Measurements from ENCODE around the gene HAUS2. TPM values are rescaled to one million over a fixed set of nuclear protein-coding genes. Genes with fewer than 3 reads are reported as not detected.
A peak's percentile ranks its signal among the peaks of the same experiment; 100 is the strongest.

The HAUS2 gene
- total and polyA plus RNA-seq, 10 of the 15 experiments (the other 5 are each of a cell fraction or from before 2014, with no cell fraction given) = 28.7 to 59.3 (median 40.6) TPM

DNA sequence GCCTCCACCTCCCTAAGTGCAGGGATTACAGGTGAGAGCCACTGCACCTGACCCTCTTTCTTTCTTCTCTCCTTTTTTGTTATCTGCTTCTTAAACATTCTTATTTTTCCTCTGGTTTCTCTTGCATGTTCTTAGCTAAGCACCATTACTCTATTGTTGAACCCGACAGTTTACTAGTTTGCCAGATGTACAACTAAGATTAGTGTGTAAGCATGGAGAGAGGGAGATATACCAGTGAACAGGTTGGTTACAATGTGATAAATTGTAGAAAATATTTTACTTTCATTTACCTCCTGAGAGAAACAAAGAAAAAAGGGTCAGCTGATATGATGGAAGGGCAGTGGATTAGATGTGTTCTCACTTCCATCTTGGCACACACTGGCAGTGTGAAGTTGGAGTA is 4.9 kb downstream of the HAUS2 start:
- DNase-seq (ENCODE audit: low read depth, low spot score) (no peak), ATAC-seq (no peak), FAIRE-seq (no peak)
- H3K27me3 ChIP-seq (replicated peaks in 1 of 2; ENCODE audit: control insufficient read depth in 2 of 2, insufficient read depth in 2 of 2, low read length in 1 of 2) = no peaks in the 10 kb centered on the region
- no peak overlapping the region for H3K4me3 ChIP-seq
- no peaks in the 10 kb centered on the region for H3K4me1 ChIP-seq (ENCODE audit: control insufficient read depth, insufficient read depth, low read length)
- H3K9me3 ChIP-seq (replicated peaks; ENCODE audit: control insufficient read depth, insufficient read depth, low read length) = no peaks in the 10 kb centered on the region
- in situ Hi-C loops (cut with MboI) = no loop called here
- intact Hi-C loops (cut with micrococcal nuclease; ENCODE audit: unreplicated experiment) = no loop called here
- no peaks in the 10 kb centered on the region for H4K20me1 ChIP-seq (ENCODE audit: control insufficient read depth, insufficient read depth)
- H3K9ac ChIP-seq (ENCODE audit: control insufficient read depth, insufficient read depth, low read length) = no peak overlapping the region
- BruUV-seq (replicated peaks) = no TSS peak
- no peak overlapping the region for H3K27ac ChIP-seq (ENCODE audit: control insufficient read depth, insufficient read depth)
- CTCF ChIA-PET = no interaction called here
- 95% methylated on average over 1 of the region's 1 CpG for WGBS (ENCODE audit: insufficient coverage, insufficient replicate concordance, low lambda C conversion rate, missing lambda C conversion rate)
- RAD21 ChIA-PET (ENCODE audit: unreplicated experiment) = no interaction called here
- SMC1A ChIA-PET (ENCODE audit: uncharacterized antibody, unreplicated experiment) = interaction anchor here (1.0 to 1.5 kb wide), 4 partner anchors 8 to 43 kb away, joined by 3 to 4 read pairs (median 4); no protein-coding TSS in a partner anchor
- no peak overlapping the region for H2AFZ ChIP-seq (ENCODE audit: control insufficient read depth, low read depth, low read length)
- no peaks in the 10 kb centered on the region; a peak in 1 of 4 replicates for H3K36me3 ChIP-seq (ENCODE audit: control insufficient read depth in 2 of 2, insufficient read depth in 2 of 2, low read length in 1 of 2)
- peaks cover 56% of the 10 kb centered on the region for H3K79me2 ChIP-seq (ENCODE audit: control insufficient read depth, insufficient read depth, low read length)
- POLR2A ChIA-PET = interaction anchor here (0.6 to 2.1 kb wide), 8 partner anchors 9 to 1269 kb away, joined by 3 to 7 read pairs (median 3); no protein-coding TSS in a partner anchor
- H3K4me2 ChIP-seq (ENCODE audit: control insufficient read depth, insufficient read depth) = 0 out of 2 replicates have a peak overlapping the region, but pooled peaks have one; percentile 15
- TF ChIP-seq ZBTB40 (IDR thresholded peaks at IDR 0.05; ENCODE audit: borderline replicate concordance) (no peak), ZNF384 (IDR thresholded peaks at IDR 0.05; ENCODE audit: borderline replicate concordance, low read depth, low read length) (no peak), MTA2 (IDR thresholded peaks at IDR 0.05; ENCODE audit: low read depth) (no peak), TCF12 (IDR thresholded peaks at IDR 0.05; ENCODE audit: low read depth, low read length) (no peak), ZNF592 (IDR thresholded peaks at IDR 0.05) (no peak), KAT2A (conservative IDR thresholded peaks at IDR 0.05; ENCODE audit: control insufficient read depth, low read depth, low read length) (no peak), POLR2AphosphoS2 (IDR thresholded peaks at IDR 0.05; ENCODE audit: low read depth, low read length) (no peak), ZNF207 (IDR thresholded peaks at IDR 0.05; ENCODE audit: borderline replicate concordance) (no peak), SP1 (IDR thresholded peaks at IDR 0.05; ENCODE audit: low read depth, low read length) (no peak), BHLHE40 (IDR thresholded peaks at IDR 0.05; ENCODE audit: borderline replicate concordance in 1 of 2, low read depth in 2 of 2, low read length in 1 of 2) (no peak), RUNX3 (IDR thresholded peaks at IDR 0.05; ENCODE audit: low read length) (no peak), ELK1 (IDR thresholded peaks at IDR 0.05; ENCODE audit: low read depth, low read length) (no peak)
- TF ChIP-seq, protein P1, sequence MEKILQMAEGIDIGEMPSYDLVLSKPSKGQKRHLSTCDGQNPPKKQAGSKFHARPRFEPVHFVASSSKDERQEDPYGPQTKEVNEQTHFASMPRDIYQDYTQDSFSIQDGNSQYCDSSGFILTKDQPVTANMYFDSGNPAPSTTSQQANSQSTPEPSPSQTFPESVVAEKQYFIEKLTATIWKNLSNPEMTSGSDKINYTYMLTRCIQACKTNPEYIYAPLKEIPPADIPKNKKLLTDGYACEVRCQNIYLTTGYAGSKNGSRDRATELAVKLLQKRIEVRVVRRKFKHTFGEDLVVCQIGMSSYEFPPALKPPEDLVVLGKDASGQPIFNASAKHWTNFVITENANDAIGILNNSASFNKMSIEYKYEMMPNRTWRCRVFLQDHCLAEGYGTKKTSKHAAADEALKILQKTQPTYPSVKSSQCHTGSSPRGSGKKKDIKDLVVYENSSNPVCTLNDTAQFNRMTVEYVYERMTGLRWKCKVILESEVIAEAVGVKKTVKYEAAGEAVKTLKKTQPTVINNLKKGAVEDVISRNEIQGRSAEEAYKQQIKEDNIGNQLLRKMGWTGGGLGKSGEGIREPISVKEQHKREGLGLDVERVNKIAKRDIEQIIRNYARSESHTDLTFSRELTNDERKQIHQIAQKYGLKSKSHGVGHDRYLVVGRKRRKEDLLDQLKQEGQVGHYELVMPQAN (conservative IDR thresholded peaks at IDR 0.05) = no peak
